Measurements from ENCODE around the gene EDA. TPM values are rescaled to one million over a fixed set of nuclear protein-coding genes. Genes with fewer than 3 reads are reported as not detected.
"Not testable (repeated sequence)": the region's sequence is repeated elsewhere in the genome, so short reads cannot be mapped to it uniquely, and the experiment has no call there.

Gene EDA
- total and polyA plus RNA-seq, 10 donors: 0.28 to 7.2 (median 3.3) TPM

DNA sequence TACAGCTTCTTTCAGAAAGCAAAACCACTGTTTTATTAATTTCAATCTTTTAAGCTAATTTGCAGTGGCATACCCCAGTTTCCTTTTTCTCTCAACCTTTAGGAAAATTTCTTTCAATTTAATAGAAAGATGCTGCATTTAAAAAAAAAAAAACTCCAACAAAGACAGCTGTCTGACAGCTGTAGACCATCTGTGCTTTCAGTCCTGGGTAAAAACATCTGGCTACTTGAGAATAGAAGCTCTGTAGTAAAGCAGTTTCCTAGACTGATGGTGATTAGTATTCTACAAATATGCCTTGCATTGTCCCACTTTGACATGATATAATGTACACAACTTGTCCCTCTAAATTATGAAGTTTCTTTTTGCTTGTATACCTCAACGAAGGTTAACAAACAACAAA is 197.8 kb downstream of the EDA start:
- no peak for DNase-seq
- Histone ChIP-seq H3K27ac (no peak overlapping the region), H3K9me3 (no peaks in the 10 kb centered on the region), H3K4me3 (no peak overlapping the region), H3K4me1 (no peaks in the 10 kb centered on the region), H3K27me3 (replicated peaks in 1 of 7) (peaks cover 0 to 8% (median 0%) of the 10 kb centered on the region in 7 donors), H3K36me3 (no peaks in the 10 kb centered on the region)
- 26 to 71% (median 46%) methylated on average over 1 of the region's 1 CpG for WGBS, 5 donors
- intact Hi-C loops (cut with DNase I; ENCODE audit: low total_unique reads): no loop called here
- TF ChIP-seq, protein P1, sequence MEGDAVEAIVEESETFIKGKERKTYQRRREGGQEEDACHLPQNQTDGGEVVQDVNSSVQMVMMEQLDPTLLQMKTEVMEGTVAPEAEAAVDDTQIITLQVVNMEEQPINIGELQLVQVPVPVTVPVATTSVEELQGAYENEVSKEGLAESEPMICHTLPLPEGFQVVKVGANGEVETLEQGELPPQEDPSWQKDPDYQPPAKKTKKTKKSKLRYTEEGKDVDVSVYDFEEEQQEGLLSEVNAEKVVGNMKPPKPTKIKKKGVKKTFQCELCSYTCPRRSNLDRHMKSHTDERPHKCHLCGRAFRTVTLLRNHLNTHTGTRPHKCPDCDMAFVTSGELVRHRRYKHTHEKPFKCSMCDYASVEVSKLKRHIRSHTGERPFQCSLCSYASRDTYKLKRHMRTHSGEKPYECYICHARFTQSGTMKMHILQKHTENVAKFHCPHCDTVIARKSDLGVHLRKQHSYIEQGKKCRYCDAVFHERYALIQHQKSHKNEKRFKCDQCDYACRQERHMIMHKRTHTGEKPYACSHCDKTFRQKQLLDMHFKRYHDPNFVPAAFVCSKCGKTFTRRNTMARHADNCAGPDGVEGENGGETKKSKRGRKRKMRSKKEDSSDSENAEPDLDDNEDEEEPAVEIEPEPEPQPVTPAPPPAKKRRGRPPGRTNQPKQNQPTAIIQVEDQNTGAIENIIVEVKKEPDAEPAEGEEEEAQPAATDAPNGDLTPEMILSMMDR (IDR thresholded peaks at IDR 0.05 in 8 of 11, conservative IDR thresholded peaks at IDR 0.05 in 3 of 11): no peak
- TF ChIP-seq POLR2AphosphoS5 (IDR thresholded peaks at IDR 0.05) (no peak), POLR2A (IDR thresholded peaks at IDR 0.05) (no peak)

DNA sequence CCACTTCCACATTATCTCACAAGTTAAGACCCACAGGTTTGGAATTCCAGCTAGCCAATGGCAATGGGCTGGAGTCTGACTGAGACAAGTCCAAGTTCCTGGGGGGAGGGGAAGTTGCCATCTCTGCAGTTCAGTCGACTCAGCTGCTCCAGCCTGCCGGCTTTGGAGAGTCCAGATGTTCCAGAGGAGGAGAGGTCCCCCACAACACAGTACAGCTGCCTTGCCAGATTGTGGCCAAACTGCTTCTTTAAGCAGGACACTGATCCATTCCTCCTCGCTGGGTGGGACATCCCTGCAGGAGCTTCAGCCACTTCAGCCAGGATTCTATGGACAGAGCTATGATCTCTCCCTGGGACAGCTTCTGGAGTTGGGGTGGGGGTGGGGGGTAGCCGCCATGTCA is 199.2 kb downstream of the EDA start:
- Histone ChIP-seq H3K36me3 (no peaks in the 10 kb centered on the region), H3K27ac (no peak overlapping the region)
- WGBS, 5 donors: 66 to 80% (median 75%) methylated on average over 1 to 4 of the region's 4 CpGs

DNA sequence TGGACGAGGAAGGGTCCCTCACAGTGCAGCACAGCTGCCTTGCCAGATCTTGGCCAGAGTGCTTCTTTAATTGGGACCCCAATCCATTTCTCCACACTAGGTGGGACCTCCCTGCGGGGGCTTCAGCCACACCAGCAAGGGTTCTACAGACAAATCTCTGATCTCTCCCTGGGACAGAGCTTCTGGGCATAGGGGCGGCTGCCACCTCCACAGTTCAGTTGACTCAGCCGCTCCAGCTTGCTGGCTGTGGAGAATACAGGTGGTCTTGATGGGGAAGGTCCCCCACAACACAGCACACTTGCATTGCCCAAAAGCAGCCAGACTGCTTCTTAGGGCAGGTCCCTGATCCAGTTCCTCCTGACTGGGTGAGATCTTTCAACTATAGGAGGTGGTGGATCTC is 199.6 kb downstream of the EDA start:
- H3K9me3 ChIP-seq: peaks cover 0 to 1% (median 0%) of the 10 kb centered on the region in 8 donors
- no peak overlapping the region for H3K4me3 ChIP-seq
- H3K27me3 ChIP-seq (replicated peaks in 1 of 7): peaks cover 0 to 8% (median 0%) of the 10 kb centered on the region in 7 donors
- no peaks in the 10 kb centered on the region for H3K36me3 ChIP-seq
- no peak for DNase-seq
- WGBS, 5 donors: 69 to 97% (median 89%) methylated on average over 4 of the region's 4 CpGs; no CpG with 5 or more reads in 1 of the 5 donors
- H3K4me1 ChIP-seq: no peaks in the 10 kb centered on the region
- TF ChIP-seq POLR2AphosphoS5 (IDR thresholded peaks at IDR 0.05) (no peak), POLR2A (IDR thresholded peaks at IDR 0.05) (no peak)
- TF ChIP-seq, protein P1 (IDR thresholded peaks at IDR 0.05 in 8 of 11, conservative IDR thresholded peaks at IDR 0.05 in 3 of 11): no peak
- H3K27ac ChIP-seq: no peak overlapping the region
- intact Hi-C loops (cut with DNase I; ENCODE audit: low total_unique reads): no loop called here

More for the DNA sequence above, 199.2 kb downstream of the EDA start:
- Histone ChIP-seq H3K27me3 (replicated peaks in 1 of 7) (peaks cover 0 to 8% (median 0%) of the 10 kb centered on the region in 7 donors), H3K4me3 (no peak overlapping the region), H3K9me3 (no peaks in the 10 kb centered on the region), H3K4me1 (no peaks in the 10 kb centered on the region)
- TF ChIP-seq POLR2AphosphoS5 (IDR thresholded peaks at IDR 0.05) (no peak), POLR2A (IDR thresholded peaks at IDR 0.05) (no peak)
- TF ChIP-seq, protein P1 (IDR thresholded peaks at IDR 0.05 in 8 of 11, conservative IDR thresholded peaks at IDR 0.05 in 3 of 11): no peak
- DNase-seq: no peak
- intact Hi-C loops (cut with DNase I; ENCODE audit: low total_unique reads): no loop called here

DNA sequence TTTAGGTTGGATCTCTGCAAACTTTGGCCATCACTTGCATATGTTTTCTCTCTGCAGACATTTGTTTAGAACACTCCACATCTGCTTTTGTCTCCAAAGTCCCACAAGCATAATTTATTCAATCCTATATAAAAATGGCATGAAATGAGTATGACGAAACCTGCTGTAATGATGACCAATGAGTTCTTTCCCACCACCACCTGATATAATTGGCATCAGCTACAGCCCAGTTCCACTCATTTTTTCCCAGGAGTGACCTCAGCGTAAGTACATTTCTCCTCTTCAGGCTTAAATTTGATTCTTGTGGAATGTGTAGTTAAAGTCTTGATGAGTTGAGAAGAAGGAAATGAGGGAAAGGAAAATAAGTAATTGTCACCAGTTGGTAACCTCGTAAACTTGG is 228.7 kb downstream of the EDA start:
- WGBS, 5 donors: 84 to 96% (median 86%) methylated on average over 3 of the region's 3 CpGs

DNA sequence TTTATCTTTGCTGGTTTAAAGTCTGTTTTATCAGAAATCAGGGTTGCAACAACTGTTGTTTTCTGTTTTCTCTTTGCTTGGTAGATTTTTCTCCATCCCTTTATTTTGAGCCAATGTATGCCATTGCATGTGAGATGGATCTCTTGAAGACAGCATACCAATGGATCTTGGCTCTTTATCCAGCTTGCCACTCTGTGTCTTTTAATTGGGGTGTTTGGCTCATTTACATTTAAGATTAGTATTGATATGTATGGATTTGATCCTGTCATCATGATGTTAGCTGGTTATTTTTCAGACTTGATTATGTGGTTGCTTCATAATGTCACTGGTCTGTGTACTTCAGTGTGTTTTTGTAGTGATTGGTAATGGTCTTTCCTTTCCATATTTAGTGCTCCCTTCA is 244.1 kb downstream of the EDA start:
- intact Hi-C loops (cut with DNase I; ENCODE audit: low total_unique reads); H3K27ac ChIP-seq; H3K36me3 ChIP-seq; H3K4me1 ChIP-seq; DNase-seq; H3K4me3 ChIP-seq; H3K27me3 ChIP-seq (replicated peaks in 1 of 7): not testable (repeated sequence)
- peaks cover 0 to 34% (median 7%) of the 10 kb centered on the region in 8 donors for H3K9me3 ChIP-seq

More for the DNA sequence above, 228.7 kb downstream of the EDA start:
- H3K4me3 ChIP-seq: no peak overlapping the region
- H3K27ac ChIP-seq: no peak overlapping the region
- H3K4me1 ChIP-seq: no peaks in the 10 kb centered on the region
- no peak for TF ChIP-seq POLR2A (IDR thresholded peaks at IDR 0.05)
- TF ChIP-seq, protein P1 (IDR thresholded peaks at IDR 0.05 in 8 of 11, conservative IDR thresholded peaks at IDR 0.05 in 3 of 11): no peak
- no peak for TF ChIP-seq POLR2AphosphoS5 (IDR thresholded peaks at IDR 0.05)
- no peaks in the 10 kb centered on the region for H3K36me3 ChIP-seq
- intact Hi-C loops (cut with DNase I; ENCODE audit: low total_unique reads): no loop called here
- no peaks in the 10 kb centered on the region for H3K27me3 ChIP-seq (replicated peaks in 1 of 7)
- H3K9me3 ChIP-seq: no peaks in the 10 kb centered on the region
- no peak for DNase-seq
